NCI-H69 (cell line): ENCODE data around the gene TMCC2.
"Not testable (repeated sequence)": the region's sequence is repeated elsewhere in the genome, so short reads cannot be mapped to it uniquely, and the experiment has no call there.

Source experiments
- DNase-seq: peaks from one replicate; lab custom pipeline; 2025; lab: John Stamatoyannopoulos, UW

TMCC2 gene

DNA sequence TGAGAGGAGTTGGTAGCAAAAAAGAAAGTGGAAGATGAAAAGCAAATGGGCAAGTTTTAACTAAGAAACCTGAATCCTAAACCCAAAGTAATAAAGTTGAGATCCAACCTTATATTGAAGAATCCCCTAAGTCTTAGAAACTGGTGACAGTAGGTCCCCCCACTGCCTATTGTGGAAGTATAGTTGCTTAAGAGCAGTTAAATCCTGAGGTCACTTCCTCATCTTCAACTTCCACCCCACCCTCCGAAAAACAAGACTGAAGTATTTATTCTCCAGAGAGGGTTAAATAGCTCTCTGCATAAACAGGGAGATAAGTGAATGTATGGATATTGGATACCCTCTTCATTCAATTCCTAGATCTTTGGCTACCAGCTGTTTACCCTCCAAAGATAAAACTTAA, 13.0 kb upstream of the TMCC2 start:
- DNase-seq = no peak

DNA sequence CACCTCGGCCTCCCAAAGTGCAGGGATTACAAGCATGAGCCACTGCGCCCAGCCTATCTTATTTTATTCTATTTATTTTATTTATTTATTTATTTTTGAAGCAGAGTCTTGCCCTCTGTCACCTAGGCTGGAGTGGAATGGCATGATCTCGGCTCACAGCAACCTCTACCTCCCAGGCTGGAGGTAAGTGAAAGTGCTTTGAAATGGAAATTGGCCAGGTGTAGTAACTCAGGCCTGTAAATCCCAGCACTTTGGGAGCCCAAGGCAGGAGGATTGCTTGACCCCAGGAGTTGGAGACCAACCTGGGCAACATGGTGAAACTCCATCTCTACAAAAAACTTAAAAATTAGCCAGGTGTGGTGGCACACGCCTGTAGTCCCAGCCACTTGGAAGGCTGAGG, 11.2 kb upstream of the TMCC2 start:
- no peak for DNase-seq

DNA sequence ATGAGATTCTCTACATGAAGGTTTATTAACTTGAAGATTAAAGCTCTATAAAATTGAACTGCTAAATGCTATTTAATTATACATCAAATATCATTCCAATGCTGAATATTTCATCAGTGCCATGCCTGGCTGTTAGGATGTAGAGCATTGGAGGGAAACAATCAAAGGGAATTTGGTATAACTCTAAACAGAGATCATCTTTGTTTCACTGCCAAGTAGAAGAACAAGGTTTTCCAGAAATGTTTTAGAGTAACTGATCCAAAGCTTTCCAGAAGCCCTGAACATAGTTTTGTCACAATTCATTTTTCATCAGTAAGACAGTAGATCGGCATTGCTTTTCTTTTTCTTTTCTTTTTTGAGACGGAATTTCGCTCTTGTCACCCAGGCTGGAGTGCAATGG, 10.3 kb upstream of the TMCC2 start:
- DNase-seq = no peak

DNA sequence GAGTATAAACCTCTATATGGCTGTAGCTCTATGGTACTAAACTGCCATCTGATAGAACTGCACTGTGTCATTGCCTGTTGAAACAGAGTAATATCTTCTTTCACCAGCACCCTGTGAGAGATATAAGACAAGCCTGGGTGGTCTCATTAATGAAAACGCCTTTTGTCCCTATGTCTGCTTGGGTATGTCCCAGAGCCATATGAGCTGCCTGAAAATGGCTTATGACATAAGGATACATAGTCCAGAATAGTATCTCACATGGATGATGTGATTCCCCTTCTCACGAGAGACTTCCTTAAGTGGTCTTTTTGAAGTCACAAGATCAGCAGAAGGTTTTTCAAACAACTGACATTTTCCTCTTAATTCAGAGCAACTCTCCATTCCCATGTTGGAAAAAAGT, 7.3 kb upstream of the TMCC2 start:
- no peak for DNase-seq

DNA sequence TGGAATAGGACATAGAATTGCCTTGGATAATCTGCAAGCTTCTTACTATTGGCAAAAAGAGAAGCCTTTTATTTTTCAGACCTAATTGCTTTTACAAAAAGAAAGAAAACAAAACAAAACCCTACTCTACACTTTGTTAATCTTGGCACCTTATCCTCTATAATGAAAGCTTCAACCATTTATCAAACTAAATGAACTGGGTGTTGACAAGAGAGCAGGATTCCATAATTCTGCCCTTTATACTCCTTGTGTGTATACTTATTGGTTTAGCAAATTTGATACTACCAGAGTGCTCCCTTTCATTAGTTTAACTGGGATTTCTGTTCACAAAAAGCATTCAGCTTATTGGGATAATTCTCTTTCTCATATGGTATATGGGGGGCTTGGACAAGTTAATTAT, 3.0 kb upstream of the TMCC2 start:
- DNase-seq = peak; percentile 85

DNA sequence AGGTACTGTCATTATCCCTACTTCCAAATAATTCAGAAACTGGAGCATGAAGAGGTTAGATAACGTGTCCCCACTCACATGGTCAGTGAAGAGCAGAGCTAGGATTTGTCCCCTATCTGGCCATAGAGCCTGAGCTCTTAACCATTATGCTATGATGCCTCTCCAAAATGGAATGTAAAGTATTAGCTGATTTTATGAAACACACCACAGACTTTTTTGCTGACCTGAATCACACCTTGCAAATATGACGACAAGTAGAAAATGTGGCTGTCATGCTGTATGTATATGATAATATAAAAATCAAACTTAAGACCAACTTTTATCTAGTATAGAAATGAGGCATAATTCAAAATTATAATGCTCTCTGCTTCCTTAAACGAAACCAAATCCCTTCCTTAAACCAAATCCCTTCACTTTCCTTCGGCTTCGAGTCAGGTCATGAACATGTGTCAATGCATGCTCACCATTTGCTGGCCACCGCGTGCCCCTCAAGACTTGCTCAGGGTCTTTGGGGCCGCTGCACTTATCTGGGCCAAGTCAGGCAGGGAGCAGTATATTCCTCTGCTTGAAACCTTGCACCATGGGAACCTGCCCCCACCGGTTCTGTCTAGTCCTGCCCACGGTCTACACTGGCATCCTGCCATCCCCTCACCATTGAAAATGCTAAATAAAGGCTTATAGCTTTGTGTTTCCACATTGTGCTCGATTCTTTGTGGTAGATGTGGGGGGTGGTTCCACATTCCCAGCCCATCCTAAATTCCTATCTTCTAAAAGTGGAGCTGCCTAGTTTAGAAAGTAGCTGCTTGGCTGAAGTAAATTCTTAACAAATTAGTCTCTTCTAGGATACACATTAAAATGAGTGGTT, 1.6 kb upstream of the TMCC2 start:
- peak; percentile 82 for DNase-seq

DNA sequence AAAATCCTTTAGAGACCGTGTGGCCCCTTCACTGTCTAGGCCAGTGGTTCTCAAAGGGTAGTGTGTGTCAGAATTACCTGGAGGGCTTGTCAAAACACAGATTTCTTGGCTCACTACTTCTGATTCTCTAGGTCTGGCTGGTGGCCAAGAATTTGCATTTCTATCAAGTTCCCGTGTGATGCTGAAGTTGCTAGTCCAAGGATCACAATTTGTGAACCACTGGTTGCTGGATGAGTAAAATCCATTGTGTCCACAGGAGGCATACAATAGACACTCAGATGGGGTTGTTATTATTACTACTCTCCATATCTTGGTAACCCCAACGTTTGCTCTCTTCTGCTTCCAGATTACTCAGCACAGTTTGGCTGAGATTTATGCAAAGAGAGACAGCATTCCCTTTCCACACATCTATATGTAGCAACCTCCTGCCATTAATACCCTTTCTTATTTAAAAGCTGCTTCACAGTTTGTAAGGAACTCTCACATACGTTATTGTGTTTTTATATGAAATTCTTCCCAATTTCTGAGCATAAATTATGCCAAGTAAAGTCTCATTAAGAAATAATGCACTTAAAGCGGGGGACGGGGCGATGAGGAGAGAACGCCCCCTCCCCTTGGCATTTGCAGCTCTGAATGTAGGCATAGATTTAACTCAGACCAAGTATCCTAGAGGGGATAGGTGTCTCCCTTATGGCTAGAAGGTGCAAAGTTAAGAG, 720 bp upstream of the TMCC2 start:
- DNase-seq = peak; percentile 83

DNA sequence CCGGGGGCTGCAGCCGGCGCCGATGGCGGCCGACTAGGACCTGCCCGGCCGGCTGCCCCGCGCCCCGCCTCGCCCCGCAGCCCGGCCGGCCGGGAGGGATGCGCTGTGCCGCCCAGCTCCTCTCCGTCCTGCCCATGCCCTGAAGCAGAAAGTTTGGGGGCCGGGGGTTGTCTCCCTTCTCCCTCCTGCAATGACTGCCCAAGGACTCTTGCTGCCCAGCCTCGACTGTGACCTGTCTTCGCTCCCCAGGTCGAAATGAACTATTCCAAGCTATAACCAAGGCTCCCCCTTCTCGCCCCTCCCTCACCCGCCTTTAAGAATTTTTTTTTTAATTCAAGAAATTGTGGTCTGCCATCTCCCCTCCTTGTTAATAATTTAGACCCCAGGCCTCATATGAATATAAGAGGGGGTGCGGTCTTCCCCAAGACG, 361 bp downstream of the TMCC2 start:
- DNase-seq = peak; percentile 68

DNA sequence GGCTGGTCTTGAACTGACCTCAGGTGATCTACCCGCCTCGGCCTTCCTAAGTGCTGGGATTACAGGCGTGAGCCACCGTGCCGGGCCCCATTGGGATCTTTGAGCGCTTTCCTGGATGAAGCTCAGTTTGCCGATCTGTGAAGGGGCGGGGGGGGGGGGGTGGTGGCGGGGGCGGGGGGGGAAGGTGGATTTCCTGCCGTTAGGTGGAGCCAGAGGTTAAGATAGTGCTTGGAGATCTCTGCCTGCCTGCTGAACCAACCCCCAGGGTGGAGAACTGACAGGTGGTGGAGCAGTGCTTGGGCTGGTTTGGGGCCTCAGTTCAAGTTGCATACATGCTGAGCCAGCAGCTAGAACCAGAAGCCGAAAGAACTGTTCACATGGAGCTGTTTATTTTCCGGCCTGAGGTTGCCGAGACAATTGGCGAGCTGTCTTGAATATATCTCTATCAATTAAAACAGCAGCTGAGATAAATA, 1.7 kb downstream of the TMCC2 start:
- DNase-seq = peak; percentile 96

DNA sequence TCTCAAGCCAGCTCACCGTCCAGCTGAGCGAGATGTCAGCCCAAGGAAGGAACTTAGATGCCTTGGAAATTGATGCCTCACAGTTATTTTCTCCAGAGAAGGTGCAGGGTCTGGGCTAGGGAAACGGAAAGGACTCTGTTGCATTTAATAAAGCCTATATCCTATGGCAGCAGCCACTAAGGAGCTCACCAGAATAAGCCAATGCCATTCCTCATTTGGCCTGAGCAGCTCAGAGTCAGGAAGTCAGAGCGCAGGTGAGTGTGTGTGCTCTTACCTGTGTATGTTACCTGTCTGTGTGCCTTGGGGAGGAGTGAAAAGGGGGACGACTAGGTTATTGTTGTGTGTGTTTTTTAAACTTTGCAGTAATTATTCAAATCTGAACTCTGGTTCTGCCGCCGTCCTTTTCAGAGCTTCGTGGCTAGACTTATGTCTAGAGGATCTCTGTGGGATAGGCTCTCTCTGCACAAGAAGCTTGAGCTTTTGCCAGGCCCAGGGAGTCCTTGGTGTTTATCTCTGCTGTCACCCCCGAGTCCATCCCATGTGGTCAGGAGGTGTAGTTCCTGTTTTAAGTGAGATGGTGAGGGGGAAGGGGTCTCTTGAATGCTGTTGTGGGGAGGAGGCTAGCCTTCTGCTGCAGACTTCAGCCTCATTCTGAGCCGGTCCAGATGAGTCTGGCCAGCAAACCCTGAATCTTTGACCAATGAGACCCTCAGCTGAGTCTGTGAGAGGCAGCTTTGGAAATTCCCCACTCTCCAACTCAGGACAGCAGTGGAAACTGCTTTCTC, 2.4 kb downstream of the TMCC2 start:
- peak; percentile 76 for DNase-seq

DNA sequence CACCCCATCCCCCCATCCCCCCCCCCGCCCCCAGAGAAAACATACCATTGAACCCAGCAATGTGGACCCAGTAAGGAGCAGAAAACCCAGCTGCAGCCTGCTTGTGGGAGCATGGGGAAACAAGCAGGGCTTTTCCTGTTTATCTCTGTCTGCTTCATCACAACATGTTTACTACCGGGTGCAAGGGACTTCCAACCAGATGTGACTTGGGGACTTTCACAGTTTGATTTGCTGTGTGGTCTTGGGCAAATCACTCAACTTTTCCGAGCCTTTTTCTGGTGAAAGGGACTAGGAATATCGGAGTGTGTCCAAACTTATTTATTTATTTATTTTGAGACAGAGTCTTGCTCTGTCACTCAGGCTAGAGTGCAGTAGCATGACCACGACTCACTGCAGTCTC, 3.2 kb downstream of the TMCC2 start:
- DNase-seq = no peak

DNA sequence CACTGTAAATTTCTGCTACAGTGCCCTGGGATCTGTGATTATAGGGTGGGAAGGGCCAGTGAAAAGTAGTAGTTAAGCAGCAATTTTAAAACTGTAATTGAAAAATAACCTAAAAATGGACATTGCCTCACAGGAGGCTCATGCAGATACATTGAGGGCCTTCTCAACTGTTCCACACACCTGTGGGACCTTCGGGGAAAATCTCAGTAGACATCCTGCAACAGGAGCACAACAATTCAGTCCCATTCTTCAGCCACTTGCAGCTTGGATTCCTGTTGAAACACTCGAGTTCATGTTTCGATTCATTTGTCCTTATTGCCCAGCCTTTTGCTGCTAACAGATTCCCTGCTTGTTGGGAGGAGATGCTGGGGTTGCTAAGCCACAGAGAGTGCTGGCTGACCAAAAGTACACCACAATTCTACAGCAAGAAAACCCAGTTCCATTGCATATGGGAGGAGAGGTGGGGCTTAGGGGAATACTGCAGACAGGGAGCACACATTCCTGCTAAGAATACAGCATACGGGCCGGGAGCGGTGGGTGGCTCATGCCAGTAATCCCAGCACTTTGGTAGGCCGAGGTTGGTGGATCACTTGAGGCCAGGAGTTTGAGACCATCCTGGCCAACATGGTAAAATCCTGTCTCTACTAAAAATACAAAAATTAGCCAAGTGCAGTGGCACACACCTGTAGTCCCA, 4.5 kb downstream of the TMCC2 start:
- no peak for DNase-seq

DNA sequence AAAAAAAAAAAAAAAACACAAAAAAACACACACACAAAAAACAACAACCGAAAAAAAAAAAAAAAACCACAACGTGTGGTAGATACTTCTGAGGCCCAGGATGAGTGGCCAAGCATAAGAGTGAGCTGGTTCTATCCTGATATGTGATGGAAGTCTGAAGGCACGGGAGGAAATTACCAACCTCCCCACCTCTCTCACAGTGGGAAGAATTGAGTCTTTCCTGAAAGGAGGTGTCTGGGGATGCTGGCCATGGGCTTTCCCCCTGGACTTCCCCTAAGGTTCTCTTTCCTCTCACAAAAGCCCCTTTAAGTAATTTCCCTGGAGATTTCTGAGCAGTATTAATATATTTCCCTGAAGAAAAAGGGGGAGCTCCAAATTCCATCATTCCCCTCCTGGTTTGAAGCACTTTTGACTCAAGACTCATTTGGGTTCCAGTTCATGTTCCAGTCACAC, 5.2 kb downstream of the TMCC2 start:
- no peak for DNase-seq

DNA sequence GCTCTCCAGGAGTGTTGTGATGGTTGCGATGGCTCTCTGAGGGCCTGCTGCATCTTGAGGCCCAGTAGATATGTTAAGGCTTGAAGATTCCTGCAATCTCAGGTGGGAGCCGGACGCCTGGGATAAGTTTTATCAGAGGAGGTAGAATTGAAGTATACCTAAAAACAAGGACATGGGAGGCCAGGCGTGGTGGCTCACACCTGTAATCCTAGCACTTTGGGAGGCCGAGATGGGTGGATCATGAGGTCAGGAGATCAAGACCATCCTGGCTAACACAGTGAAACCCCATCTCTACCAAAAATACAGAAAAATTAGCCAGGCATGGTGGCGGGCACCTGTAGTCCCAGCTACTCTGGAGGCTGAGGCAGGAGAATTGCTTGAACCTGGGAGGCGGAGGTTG, 6.2 kb downstream of the TMCC2 start:
- not testable (repeated sequence) for DNase-seq

DNA sequence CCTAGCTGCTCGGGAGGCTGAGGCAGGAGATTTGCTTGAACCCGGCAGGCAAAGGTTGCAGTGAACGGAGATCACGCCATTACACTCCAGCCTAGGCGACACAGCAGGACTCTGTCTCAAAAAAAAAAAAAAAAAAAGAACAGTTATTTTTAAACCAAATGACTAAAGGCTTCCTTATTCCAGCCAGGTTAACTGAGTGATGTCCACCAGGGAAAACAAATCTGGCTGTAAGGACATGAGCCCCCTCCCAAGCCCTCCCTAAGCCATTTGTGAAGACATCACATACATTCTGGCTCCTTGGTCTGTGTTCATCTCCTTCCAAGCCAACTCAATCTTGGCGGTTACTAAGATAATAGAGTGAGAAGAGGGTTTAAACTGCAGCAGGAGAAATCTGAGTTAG, 8.2 kb downstream of the TMCC2 start:
- DNase-seq = no peak

DNA sequence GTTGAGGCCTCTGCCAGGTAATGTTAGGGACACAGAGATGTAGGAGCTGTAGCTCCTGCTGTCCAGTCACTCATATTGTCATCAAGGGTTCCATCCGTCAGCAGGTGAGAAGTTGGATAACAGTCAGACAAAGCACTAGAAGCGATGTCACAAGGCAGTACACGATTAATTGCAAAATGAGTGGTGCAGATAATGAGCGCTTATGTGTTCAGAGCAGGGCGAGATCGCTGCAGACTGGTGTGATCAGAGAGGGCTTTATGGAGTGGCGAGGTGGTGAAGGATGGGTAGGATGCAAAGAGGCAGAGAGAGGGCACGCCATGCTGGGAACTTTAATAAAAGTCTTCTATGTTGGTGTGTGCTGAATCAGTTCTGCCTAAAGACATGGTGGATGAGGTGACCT, 8.8 kb downstream of the TMCC2 start:
- no peak for DNase-seq

DNA sequence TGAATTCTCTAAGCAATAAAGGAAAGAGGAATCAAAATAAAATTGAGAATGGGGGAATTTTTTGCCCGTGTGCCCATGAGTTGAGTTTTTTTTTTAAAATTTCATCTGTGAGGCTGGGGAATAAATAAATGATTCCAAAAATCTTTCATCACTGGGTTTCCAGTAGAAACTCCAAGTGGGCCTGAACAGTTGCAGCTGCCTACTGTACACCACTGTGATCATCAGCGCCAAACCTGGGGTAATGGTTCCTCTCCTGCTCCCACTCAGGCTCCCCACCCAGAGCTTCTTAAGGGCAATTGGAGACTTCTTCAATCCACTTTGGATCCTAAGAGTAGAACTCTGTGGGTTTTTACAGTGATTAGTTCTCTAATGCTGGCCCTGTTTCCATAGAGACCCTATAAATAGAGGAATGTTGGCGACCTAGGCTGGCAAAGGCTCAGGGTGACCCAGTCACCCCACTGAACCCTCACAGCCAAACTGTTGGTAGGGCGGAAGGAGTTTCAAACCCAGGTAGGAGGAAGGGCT, 9.3 kb downstream of the TMCC2 start:
- DNase-seq = no peak

DNA sequence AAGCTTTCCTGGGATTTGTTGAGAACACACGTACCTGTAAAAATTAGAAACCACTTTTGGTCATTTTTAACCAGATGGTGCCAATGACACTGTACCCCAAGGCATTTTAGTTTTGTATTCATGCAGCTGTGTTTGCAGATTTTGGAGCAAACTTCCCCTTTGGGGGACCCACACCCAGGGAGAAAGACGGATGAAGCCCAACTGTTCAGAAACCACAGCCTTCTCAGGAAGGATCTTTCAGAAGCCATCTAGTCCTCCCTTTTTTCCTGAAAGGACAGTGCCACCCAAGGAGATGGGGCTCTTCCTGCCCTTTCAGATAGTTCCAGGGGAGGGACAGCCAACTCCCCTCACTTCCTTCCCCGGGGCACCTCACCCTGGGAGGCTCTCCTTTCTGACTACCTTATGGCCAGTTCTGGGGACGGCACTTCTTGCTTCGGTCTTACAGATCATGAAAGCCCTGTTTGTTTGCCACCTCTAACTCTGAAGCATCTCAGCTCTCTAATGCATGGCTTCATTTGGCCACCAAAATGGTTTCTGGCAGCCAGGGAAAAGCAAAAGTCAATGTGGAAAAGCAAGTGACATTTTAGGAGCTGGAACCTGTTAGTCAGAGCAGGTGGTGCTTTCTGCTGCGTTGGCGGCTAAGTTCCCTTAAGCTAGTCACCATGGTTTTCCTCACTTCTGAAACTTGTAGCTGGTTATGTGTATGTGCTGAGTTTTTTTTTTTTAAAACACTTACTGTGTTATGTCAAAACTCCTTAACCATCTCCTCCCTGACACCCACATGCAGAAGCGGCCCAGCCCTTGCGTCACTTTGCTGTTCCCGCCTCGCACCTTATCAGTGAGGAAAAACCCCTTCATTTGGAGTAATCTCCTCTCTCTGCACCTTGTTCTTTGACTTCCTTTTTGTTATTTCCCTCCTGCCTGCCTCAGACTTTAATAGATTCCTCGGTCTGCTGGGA, 10.1 kb downstream of the TMCC2 start:
- DNase-seq = no peak

DNA sequence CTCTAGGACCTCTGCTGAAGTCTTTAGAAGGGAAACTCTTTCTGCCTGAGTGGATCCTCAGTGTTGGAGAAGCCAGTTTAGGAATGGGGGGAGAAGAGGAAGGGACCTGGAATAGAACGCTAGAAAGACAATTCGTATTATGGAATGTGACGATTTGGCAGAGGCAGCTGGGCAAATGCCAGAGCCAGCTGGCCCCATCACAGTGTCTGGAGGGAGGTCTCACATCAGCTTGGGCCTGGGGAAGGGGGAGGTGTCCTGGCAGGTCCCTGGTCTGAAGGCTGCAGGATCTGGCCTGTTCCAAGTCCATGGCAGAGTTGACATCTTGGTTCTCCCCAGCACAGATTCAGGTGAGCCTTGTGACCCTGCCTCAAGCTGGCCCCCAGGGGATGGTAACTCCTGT, 11.3 kb downstream of the TMCC2 start:
- DNase-seq = no peak

DNA sequence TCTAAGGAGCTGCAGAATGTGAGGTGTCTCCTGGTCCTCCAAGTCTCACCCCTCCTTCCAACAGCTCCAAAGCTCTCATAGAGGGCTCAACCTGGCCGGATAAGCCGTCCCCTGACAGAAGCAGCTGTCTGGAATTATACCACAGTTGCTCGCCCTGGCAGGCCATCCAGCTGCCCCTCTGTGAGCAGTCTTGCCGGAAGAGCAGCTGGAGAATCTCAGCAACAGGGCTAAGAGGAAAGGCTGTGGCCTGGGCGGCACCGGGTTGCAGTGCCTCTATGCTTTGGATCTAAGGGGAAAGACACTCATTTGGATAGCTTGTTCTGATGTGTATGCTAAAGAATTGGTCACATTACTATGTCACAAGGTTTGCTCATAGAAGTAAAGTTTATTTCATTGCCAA, 12.4 kb downstream of the TMCC2 start:
- no peak for DNase-seq
